ENCODE data around the gene RFK. TPM values are rescaled to one million over a fixed set of nuclear protein-coding genes. Genes with fewer than 3 reads are reported as not detected.
"Not testable (repeated sequence)": the region's sequence is repeated elsewhere in the genome, so short reads cannot be mapped to it uniquely, and the experiment has no call there.

RFK gene
- total and polyA plus RNA-seq, 2 of the 13 experiments (the other 11 are each of a cell fraction or from before 2014, with no cell fraction given): 18.2 to 37.2 TPM

GRCh38 chr9:76438841-76439588 is 44.8 kb upstream of the RFK start:
- Histone ChIP-seq H3K36me3 (replicated peaks in 1 of 2; ENCODE audit: control insufficient read depth in 1 of 2, insufficient read depth in 2 of 2, low read length in 2 of 2) (no peaks in the 10 kb centered on the region), H4K20me1 (ENCODE audit: insufficient read depth, low read length) (no peaks in the 10 kb centered on the region), H3K79me2 (ENCODE audit: insufficient read depth, low read length) (no peaks in the 10 kb centered on the region), H3K27ac (ENCODE audit: extremely low read length, insufficient read depth, low read length) (no peak overlapping the region), H3K4me3 (replicated peaks in 1 of 3; ENCODE audit: insufficient read depth in 1 of 3, low read depth in 2 of 3, low read length in 3 of 3) (no peak overlapping the region), H3K9me3 (ENCODE audit: low read length) (peaks cover 4% of the 10 kb centered on the region), H2AFZ (ENCODE audit: low read length) (no peak overlapping the region), H3K27me3 (ENCODE audit: control insufficient read depth in 1 of 2, insufficient read depth in 2 of 2, low read length in 2 of 2) (no peaks in the 10 kb centered on the region), H3K4me1 (ENCODE audit: insufficient read depth, low read length) (peaks cover 28% of the 10 kb centered on the region), H3K9ac (ENCODE audit: insufficient read depth, low read depth, low read length) (no peak overlapping the region), H3K4me2 (ENCODE audit: low read depth, low read length) (no peak overlapping the region)
- ChIA-PET POLR2A (interaction anchor here (0.9 kb wide), 1 partner anchor 44 kb away, joined by 3 read pairs; the partner anchor contains the start of gene RFK), CTCF (ENCODE audit: low intra/inter-chr PET ratio, low total read pairs) (no interaction called here)
- ATAC-seq (no peak), FAIRE-seq (no peak), DNase-seq (ENCODE audit: low spot score) (no peak)
- in situ Hi-C loops (cut with HindIII; ENCODE audit: extremely low pct_ligation_motif_present, low pct_unique_long_range_greater_than_20kb): no loop called here
- intact Hi-C loops (cut with micrococcal nuclease; ENCODE audit: unreplicated experiment): no loop called here
- no TSS peak for BruUV-seq (replicated peaks)
- TF ChIP-seq CCDC6 (CRISPR knock-in tag; IDR thresholded peaks at IDR 0.05): no peak
- no peak for TF ChIP-seq NR3C1 (CRISPR knock-in tag; IDR thresholded peaks at IDR 0.05)
- TF ChIP-seq THAP11 (CRISPR knock-in tag; IDR thresholded peaks at IDR 0.05): no peak
- TF ChIP-seq ZNF510 (CRISPR knock-in tag; IDR thresholded peaks at IDR 0.05; ENCODE audit: low read depth): no peak
- TF ChIP-seq CEBPG (CRISPR knock-in tag; IDR thresholded peaks at IDR 0.05): no peak
- no peak for TF ChIP-seq ATF1 (CRISPR knock-in tag; IDR thresholded peaks at IDR 0.05)
- TF ChIP-seq MYPOP (CRISPR knock-in tag; IDR thresholded peaks at IDR 0.05): no peak
- TF ChIP-seq, protein P1, sequence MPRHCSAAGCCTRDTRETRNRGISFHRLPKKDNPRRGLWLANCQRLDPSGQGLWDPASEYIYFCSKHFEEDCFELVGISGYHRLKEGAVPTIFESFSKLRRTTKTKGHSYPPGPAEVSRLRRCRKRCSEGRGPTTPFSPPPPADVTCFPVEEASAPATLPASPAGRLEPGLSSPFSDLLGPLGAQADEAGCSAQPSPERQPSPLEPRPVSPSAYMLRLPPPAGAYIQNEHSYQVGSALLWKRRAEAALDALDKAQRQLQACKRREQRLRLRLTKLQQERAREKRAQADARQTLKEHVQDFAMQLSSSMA (CRISPR knock-in tag; IDR thresholded peaks at IDR 0.05): no peak
- no peak for TF ChIP-seq RBM22 (optimal IDR thresholded peaks at IDR 0.05; ENCODE audit: low read length)
- no peak for TF ChIP-seq RNF2 (conservative IDR thresholded peaks at IDR 0.05; ENCODE audit: low read depth)
- WGBS (ENCODE audit: low lambda C conversion rate): 70% methylated on average over 6 of the region's 6 CpGs

- POLR2A ChIA-PET; FAIRE-seq; H3K4me3 ChIP-seq (replicated peaks in 1 of 3; ENCODE audit: insufficient read depth in 1 of 3, low read depth in 2 of 3, low read length in 3 of 3); H3K36me3 ChIP-seq (replicated peaks in 1 of 2; ENCODE audit: control insufficient read depth in 1 of 2, insufficient read depth in 2 of 2, low read length in 2 of 2); intact Hi-C loops (cut with micrococcal nuclease; ENCODE audit: unreplicated experiment); H2AFZ ChIP-seq (ENCODE audit: low read length); H4K20me1 ChIP-seq (ENCODE audit: insufficient read depth, low read length); in situ Hi-C loops (cut with HindIII; ENCODE audit: extremely low pct_ligation_motif_present, low pct_unique_long_range_greater_than_20kb); BruUV-seq (replicated peaks); ATAC-seq; H3K27ac ChIP-seq (ENCODE audit: extremely low read length, insufficient read depth, low read length); H3K27me3 ChIP-seq (ENCODE audit: control insufficient read depth in 1 of 2, insufficient read depth in 2 of 2, low read length in 2 of 2); CTCF ChIA-PET (ENCODE audit: low intra/inter-chr PET ratio, low total read pairs); H3K4me2 ChIP-seq (ENCODE audit: low read depth, low read length); H3K79me2 ChIP-seq (ENCODE audit: insufficient read depth, low read length); H3K9ac ChIP-seq (ENCODE audit: insufficient read depth, low read depth, low read length); DNase-seq (ENCODE audit: low spot score); H3K9me3 ChIP-seq (ENCODE audit: low read length): not testable (repeated sequence)
- 72% methylated on average over 9 of the region's 9 CpGs for WGBS (ENCODE audit: low lambda C conversion rate)
- peaks cover 44% of the 10 kb centered on the region for H3K4me1 ChIP-seq (ENCODE audit: insufficient read depth, low read length)
Observed at GRCh38 chr9:76437017-76437699, 42.9 kb upstream of the RFK start.

All from HepG2 (cell line).